Measurements from ENCODE around the gene SART1.
A peak's percentile ranks its signal among the peaks of the same experiment; 100 is the strongest.
"Not testable (repeated sequence)": the region's sequence is repeated elsewhere in the genome, so short reads cannot be mapped to it uniquely, and the experiment has no call there.

Gene SART1

GRCh38 chr11:65945941-65946558 is 15.5 kb upstream of the SART1 start:
- TF ChIP-seq ZNF274 (IDR thresholded peaks at IDR 0.05; ENCODE audit: low read depth, low read length) = no peak
- TF ChIP-seq SUZ12 (IDR thresholded peaks at IDR 0.05; ENCODE audit: extremely low read depth, insufficient read depth, insufficient read length) = no peak
- TF ChIP-seq YY1 (IDR thresholded peaks at IDR 0.05; ENCODE audit: insufficient read depth, insufficient read length) = no peak
- no peaks in the 10 kb centered on the region for H3K27me3 ChIP-seq (ENCODE audit: insufficient read depth, insufficient read length)

GRCh38 chr11:65946655-65947054 is 14.9 kb upstream of the SART1 start:
- TF ChIP-seq ZNF274 (IDR thresholded peaks at IDR 0.05; ENCODE audit: low read depth, low read length) = no peak
- no peak overlapping the region for H3K9ac ChIP-seq (ENCODE audit: insufficient read length, low read depth)
- H3K4me3 ChIP-seq (ENCODE audit: insufficient read length, low read depth) = peak overlapping the region; percentile 3
- no peaks in the 10 kb centered on the region for H3K36me3 ChIP-seq (ENCODE audit: insufficient read depth, insufficient read length, low read length)
- H3K9me3 ChIP-seq (ENCODE audit: insufficient read depth, low read length) = no peaks in the 10 kb centered on the region
- no peak for DNase-seq (ENCODE audit: low read depth, low spot score)
- H3K4me1 ChIP-seq (ENCODE audit: insufficient read depth, insufficient read length) = peaks cover 14% of the 10 kb centered on the region
- H3K27me3 ChIP-seq (ENCODE audit: insufficient read depth, insufficient read length) = no peaks in the 10 kb centered on the region

More at GRCh38 chr11:65945941-65946558, 15.5 kb upstream of the SART1 start:
- Histone ChIP-seq H3K9ac (ENCODE audit: insufficient read length, low read depth) (peak overlapping the region; percentile 75), H3K4me3 (ENCODE audit: insufficient read length, low read depth) (peak overlapping the region; percentile 48), H3K9me3 (ENCODE audit: insufficient read depth, low read length) (no peaks in the 10 kb centered on the region), H3K4me1 (ENCODE audit: insufficient read depth, insufficient read length) (peaks cover 16% of the 10 kb centered on the region), H3K36me3 (ENCODE audit: insufficient read depth, insufficient read length, low read length) (no peaks in the 10 kb centered on the region)
- DNase-seq (ENCODE audit: low read depth, low spot score) = peak; percentile 72

- no peak for DNase-seq (ENCODE audit: low read depth, low spot score)
- no peaks in the 10 kb centered on the region for H3K27me3 ChIP-seq (ENCODE audit: insufficient read depth, insufficient read length)
- TF ChIP-seq ZNF274 (IDR thresholded peaks at IDR 0.05; ENCODE audit: low read depth, low read length) (no peak), YY1 (IDR thresholded peaks at IDR 0.05; ENCODE audit: insufficient read depth, insufficient read length) (no peak)
- H3K4me1 ChIP-seq (ENCODE audit: insufficient read depth, insufficient read length) = peaks cover 12% of the 10 kb centered on the region
- no peaks in the 10 kb centered on the region for H3K36me3 ChIP-seq (ENCODE audit: insufficient read depth, insufficient read length, low read length)
- H3K4me3 ChIP-seq (ENCODE audit: insufficient read length, low read depth) = peak overlapping the region; percentile 3
- no peaks in the 10 kb centered on the region for H3K9me3 ChIP-seq (ENCODE audit: insufficient read depth, low read length)
- H3K9ac ChIP-seq (ENCODE audit: insufficient read length, low read depth) = peak overlapping the region; percentile 24
These were observed 14.4 kb upstream of the SART1 start for GRCh38 chr11:65947133-65947532.

- no peak for DNase-seq (ENCODE audit: low read depth, low spot score)
- no peaks in the 10 kb centered on the region for H3K9me3 ChIP-seq (ENCODE audit: insufficient read depth, low read length)
- H3K4me3 ChIP-seq (ENCODE audit: insufficient read length, low read depth) = no peak overlapping the region
- peaks cover 12% of the 10 kb centered on the region for H3K4me1 ChIP-seq (ENCODE audit: insufficient read depth, insufficient read length)
- no peak for TF ChIP-seq ZNF274 (IDR thresholded peaks at IDR 0.05; ENCODE audit: low read depth, low read length)
- TF ChIP-seq YY1 (IDR thresholded peaks at IDR 0.05; ENCODE audit: insufficient read depth, insufficient read length) = no peak
- TF ChIP-seq SUZ12 (IDR thresholded peaks at IDR 0.05; ENCODE audit: extremely low read depth, insufficient read depth, insufficient read length) = no peak
- H3K27me3 ChIP-seq (ENCODE audit: insufficient read depth, insufficient read length) = no peaks in the 10 kb centered on the region
- peak overlapping the region; percentile 24 for H3K9ac ChIP-seq (ENCODE audit: insufficient read length, low read depth)
- no peaks in the 10 kb centered on the region for H3K36me3 ChIP-seq (ENCODE audit: insufficient read depth, insufficient read length, low read length)
These were observed 13.9 kb upstream of the SART1 start for GRCh38 chr11:65947603-65948125.

GRCh38 chr11:65950711-65951110 is 10.8 kb upstream of the SART1 start:
- H3K36me3 ChIP-seq (ENCODE audit: insufficient read depth, insufficient read length, low read length); DNase-seq (ENCODE audit: low read depth, low spot score); H3K9me3 ChIP-seq (ENCODE audit: insufficient read depth, low read length); H3K27me3 ChIP-seq (ENCODE audit: insufficient read depth, insufficient read length); H3K4me3 ChIP-seq (ENCODE audit: insufficient read length, low read depth); H3K9ac ChIP-seq (ENCODE audit: insufficient read length, low read depth): not testable (repeated sequence)
- H3K4me1 ChIP-seq (ENCODE audit: insufficient read depth, insufficient read length) = peaks cover 18% of the 10 kb centered on the region

GRCh38 chr11:65951641-65952040 is 9.9 kb upstream of the SART1 start:
- H3K4me3 ChIP-seq (ENCODE audit: insufficient read length, low read depth) = not testable (repeated sequence)

GRCh38 chr11:65952052-65952521 is 9.4 kb upstream of the SART1 start:
- TF ChIP-seq SUZ12 (IDR thresholded peaks at IDR 0.05; ENCODE audit: extremely low read depth, insufficient read depth, insufficient read length) = no peak
- TF ChIP-seq YY1 (IDR thresholded peaks at IDR 0.05; ENCODE audit: insufficient read depth, insufficient read length) = no peak
- no peak for TF ChIP-seq ZNF274 (IDR thresholded peaks at IDR 0.05; ENCODE audit: low read depth, low read length)

More at GRCh38 chr11:65951641-65952040, 9.9 kb upstream of the SART1 start:
- H3K9ac ChIP-seq (ENCODE audit: insufficient read length, low read depth); H3K9me3 ChIP-seq (ENCODE audit: insufficient read depth, low read length); H3K36me3 ChIP-seq (ENCODE audit: insufficient read depth, insufficient read length, low read length); DNase-seq (ENCODE audit: low read depth, low spot score); H3K27me3 ChIP-seq (ENCODE audit: insufficient read depth, insufficient read length): not testable (repeated sequence)
- H3K4me1 ChIP-seq (ENCODE audit: insufficient read depth, insufficient read length) = peaks cover 16% of the 10 kb centered on the region

GRCh38 chr11:65953471-65953870 is 8.1 kb upstream of the SART1 start:
- Histone ChIP-seq H3K4me3 (ENCODE audit: insufficient read length, low read depth) (no peak overlapping the region), H3K9me3 (ENCODE audit: insufficient read depth, low read length) (no peaks in the 10 kb centered on the region), H3K36me3 (ENCODE audit: insufficient read depth, insufficient read length, low read length) (no peaks in the 10 kb centered on the region), H3K4me1 (ENCODE audit: insufficient read depth, insufficient read length) (peaks cover 5% of the 10 kb centered on the region), H3K27me3 (ENCODE audit: insufficient read depth, insufficient read length) (no peaks in the 10 kb centered on the region), H3K9ac (ENCODE audit: insufficient read length, low read depth) (peak overlapping the region; percentile 16)
- TF ChIP-seq ZNF274 (IDR thresholded peaks at IDR 0.05; ENCODE audit: low read depth, low read length) = no peak
- TF ChIP-seq YY1 (IDR thresholded peaks at IDR 0.05; ENCODE audit: insufficient read depth, insufficient read length) = no peak
- TF ChIP-seq SUZ12 (IDR thresholded peaks at IDR 0.05; ENCODE audit: extremely low read depth, insufficient read depth, insufficient read length) = no peak
- DNase-seq (ENCODE audit: low read depth, low spot score) = no peak

More at GRCh38 chr11:65952052-65952521, 9.4 kb upstream of the SART1 start:
- Histone ChIP-seq H3K9me3 (ENCODE audit: insufficient read depth, low read length) (no peaks in the 10 kb centered on the region), H3K36me3 (ENCODE audit: insufficient read depth, insufficient read length, low read length) (no peaks in the 10 kb centered on the region), H3K9ac (ENCODE audit: insufficient read length, low read depth) (no peak overlapping the region), H3K4me3 (ENCODE audit: insufficient read length, low read depth) (no peak overlapping the region), H3K4me1 (ENCODE audit: insufficient read depth, insufficient read length) (peaks cover 12% of the 10 kb centered on the region), H3K27me3 (ENCODE audit: insufficient read depth, insufficient read length) (no peaks in the 10 kb centered on the region)
- no peak for DNase-seq (ENCODE audit: low read depth, low spot score)

Data from NT2/D1 (cell line).